Natural killer cell (primary cell): Measurements from ENCODE around the gene SLC25A42. TPM values are rescaled to one million over a fixed set of nuclear protein-coding genes. Genes with fewer than 3 reads are reported as not detected.

Experiments
- ATAC-seq, 3 donors: fragments of 150-1000 bp in 2 of 3; fragments of 200-7000 bp in 1 of 3; cut with Tn5 transposase; 1 replicate in 1 of 3; 2 replicates in 2 of 3; pipeline ENCODE4 v1.10.0; 2021; ENCODE audit warnings: mild to moderate bottlenecking in 2 of 3, moderate library complexity in 2 of 3
- DNase-seq, 2 donors: peaks; one replicate each; pipeline versions ENCODE4 v3.0.0 to v3.0.0-alpha.2; 2013 to 2021; ENCODE audit warnings: mixed read lengths in 1 of 2
- H3K27ac ChIP-seq: one replicate; pipeline ENCODE4 v1.5.1; 2013; ENCODE audit warnings: mild to moderate bottlenecking, low read length
- H3K27me3 ChIP-seq: one replicate; pipeline ENCODE4 v1.6.1; 2013; ENCODE audit warnings: low read length; ENCODE audit not compliant: control insufficient read depth, insufficient read depth
- H3K36me3 ChIP-seq: one replicate; pipeline ENCODE4 v1.6.1; 2013; ENCODE audit warnings: low read length; ENCODE audit not compliant: control insufficient read depth, insufficient read depth
- H3K4me1 ChIP-seq: one replicate; pipeline ENCODE4 v1.6.1; 2013; ENCODE audit warnings: low read length; ENCODE audit not compliant: control insufficient read depth, insufficient read depth
- H3K4me3 ChIP-seq: one replicate; pipeline ENCODE4 v1.5.1; 2013; ENCODE audit warnings: low read length
- H3K9me3 ChIP-seq: one replicate; pipeline ENCODE4 v1.6.1; 2013; ENCODE audit warnings: low read length; ENCODE audit not compliant: control insufficient read depth, insufficient read depth
- H3K27ac Mint-ChIP-seq, 2 donors: one replicate each; pipeline ENCODE4 v1.8.0; 2022; ENCODE audit warnings: mild to moderate bottlenecking in 2 of 2, mixed read lengths in 2 of 2, moderate library complexity in 1 of 2
- H3K27me3 Mint-ChIP-seq, 2 donors: one replicate each; pipeline ENCODE4 v1.8.0; 2022; ENCODE audit warnings: low read depth in 2 of 2, mixed read lengths in 2 of 2
- H3K36me3 Mint-ChIP-seq: one replicate; pipeline ENCODE4 v1.8.0; 2022; ENCODE audit warnings: mixed read lengths
- H3K4me1 Mint-ChIP-seq, 2 donors: one replicate each; pipeline ENCODE4 v1.8.0; 2022; ENCODE audit warnings: mixed read lengths in 2 of 2
- H3K4me3 Mint-ChIP-seq: one replicate; pipeline ENCODE4 v1.8.0; 2022; ENCODE audit warnings: mild to moderate bottlenecking, moderate library complexity, mixed read lengths
- H3K9me3 Mint-ChIP-seq, 2 donors: one replicate each; pipeline ENCODE4 v1.8.0; 2022; ENCODE audit warnings: mixed read lengths in 2 of 2
- WGBS: methylation state at CpG from one replicate; pipeline ENCODE4 v1.1.7; 2013; ENCODE audit warnings: missing lambda C conversion rate; ENCODE audit not compliant: insufficient coverage; 5-methylcytosine and 5-hydroxymethylcytosine counted together
- intact Hi-C: fragments of 100-400 bp; cut with micrococcal nuclease; formaldehyde crosslinking; loops from one replicate; pipeline ENCODE4 v1.14.2; 2022
- total RNA-seq, 4 donors: library from RNA; stranded (reverse); fragments of 120-200 nt in 1 of 4; gene quantifications; one replicate each; pipeline versions ENCODE4 v1.2.3 to v1.2.4, GENCODE V29; 2013 to 2022
- TF ChIP-seq, protein P1 (sequence below): fragments of 200-600 bp; IDR thresholded peaks from one replicate; pipeline ENCODE4 v1.8.0; 2022; ENCODE audit warnings: antibody characterized with exemption

SLC25A42 gene
- total RNA-seq, 3 donors from 2014 or later (not counting 1 experiment from before 2014, with no cell fraction given) = 34.6 to 50.3 (median 41.8) TPM

DNA sequence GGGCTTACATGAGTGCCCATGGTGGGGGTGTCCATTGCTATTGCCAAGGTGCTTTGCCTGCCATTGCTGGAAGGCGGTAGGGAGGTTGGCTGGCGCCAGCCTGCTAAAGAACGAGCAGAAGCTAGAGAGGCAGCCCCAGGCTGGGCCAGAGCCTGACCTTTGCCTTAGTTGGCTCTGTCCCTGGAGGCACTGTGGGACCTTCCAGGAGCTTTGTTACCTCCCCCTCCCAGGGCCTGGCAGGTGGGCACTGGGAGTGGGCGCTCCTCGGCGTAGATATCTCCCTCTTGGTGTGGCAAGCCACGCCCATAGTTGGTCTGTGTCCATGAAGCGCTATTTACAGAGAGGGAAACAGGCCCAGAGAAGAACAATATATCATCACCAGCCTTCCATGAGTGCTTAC is 2.3 kb upstream of the SLC25A42 start:
- Mint-ChIP-seq H3K27ac (no peak overlapping the region), H3K27me3 (no peaks in the 10 kb centered on the region), H3K4me1 (peaks cover 14 to 36% of the 10 kb centered on the region in 2 donors), H3K9me3 (no peaks in the 10 kb centered on the region), H3K36me3 (no peaks in the 10 kb centered on the region), H3K4me3 (no peak overlapping the region)
- Histone ChIP-seq H3K4me1 (peaks cover 29% of the 10 kb centered on the region), H3K4me3 (no peak overlapping the region), H3K27ac (no peak overlapping the region), H3K36me3 (peaks cover 14% of the 10 kb centered on the region), H3K9me3 (no peaks in the 10 kb centered on the region), H3K27me3 (no peaks in the 10 kb centered on the region)
- no peak for DNase-seq
- ATAC-seq = no peak
- 97% methylated on average over 8 of the region's 8 CpGs for WGBS
- TF ChIP-seq, protein P1, sequence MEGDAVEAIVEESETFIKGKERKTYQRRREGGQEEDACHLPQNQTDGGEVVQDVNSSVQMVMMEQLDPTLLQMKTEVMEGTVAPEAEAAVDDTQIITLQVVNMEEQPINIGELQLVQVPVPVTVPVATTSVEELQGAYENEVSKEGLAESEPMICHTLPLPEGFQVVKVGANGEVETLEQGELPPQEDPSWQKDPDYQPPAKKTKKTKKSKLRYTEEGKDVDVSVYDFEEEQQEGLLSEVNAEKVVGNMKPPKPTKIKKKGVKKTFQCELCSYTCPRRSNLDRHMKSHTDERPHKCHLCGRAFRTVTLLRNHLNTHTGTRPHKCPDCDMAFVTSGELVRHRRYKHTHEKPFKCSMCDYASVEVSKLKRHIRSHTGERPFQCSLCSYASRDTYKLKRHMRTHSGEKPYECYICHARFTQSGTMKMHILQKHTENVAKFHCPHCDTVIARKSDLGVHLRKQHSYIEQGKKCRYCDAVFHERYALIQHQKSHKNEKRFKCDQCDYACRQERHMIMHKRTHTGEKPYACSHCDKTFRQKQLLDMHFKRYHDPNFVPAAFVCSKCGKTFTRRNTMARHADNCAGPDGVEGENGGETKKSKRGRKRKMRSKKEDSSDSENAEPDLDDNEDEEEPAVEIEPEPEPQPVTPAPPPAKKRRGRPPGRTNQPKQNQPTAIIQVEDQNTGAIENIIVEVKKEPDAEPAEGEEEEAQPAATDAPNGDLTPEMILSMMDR = no peak
- intact Hi-C loops = loop anchor here (5.0 kb wide), 1 partner anchor 131 kb away; the partner anchor contains the start of genes BORCS8 and RFXANK

- intact Hi-C loops = loop anchor here (1.0 to 5.0 kb wide), 5 partner anchors 22 to 143 kb away; partner anchors contain the start of genes BORCS8, COPE, DDX49 and RFXANK
- no peak overlapping the region for H3K27ac ChIP-seq
- peaks cover 7% of the 10 kb centered on the region for H3K36me3 ChIP-seq
- peak overlapping the region; percentile 38 for H3K4me3 ChIP-seq
- ATAC-seq (no peak), DNase-seq (peak in 1 of 2 donors; percentile 19)
- TF ChIP-seq, protein P1 = no peak
- no peaks in the 10 kb centered on the region for H3K9me3 ChIP-seq
- H3K4me1 ChIP-seq = peaks cover 40% of the 10 kb centered on the region
- H3K27me3 ChIP-seq = no peaks in the 10 kb centered on the region
- H3K4me1 Mint-ChIP-seq = peaks cover 14 to 45% of the 10 kb centered on the region in 2 donors
- H3K4me3 Mint-ChIP-seq = peak overlapping the region; percentile 66
- peak overlapping the region in 1 of 2 donors; percentile 93 for H3K27ac Mint-ChIP-seq
- no peaks in the 10 kb centered on the region for H3K9me3 Mint-ChIP-seq
- no peaks in the 10 kb centered on the region for H3K36me3 Mint-ChIP-seq
- H3K27me3 Mint-ChIP-seq = no peaks in the 10 kb centered on the region
- WGBS = 99% methylated on average over 4 of the region's 4 CpGs
Observed at GRCh38 chr19:19062454-19063182, 1.2 kb upstream of the SLC25A42 start.

- DNase-seq (peak in 1 of 2 donors; percentile 88), ATAC-seq (peak; percentile 24 to 52 (median 24))
- peaks cover 56% of the 10 kb centered on the region for H3K4me1 ChIP-seq
- no peaks in the 10 kb centered on the region for H3K27me3 ChIP-seq
- no peaks in the 10 kb centered on the region for H3K36me3 ChIP-seq
- Mint-ChIP-seq H3K27ac (peak overlapping the region; percentile 77 to 93), H3K9me3 (no peaks in the 10 kb centered on the region), H3K27me3 (no peaks in the 10 kb centered on the region), H3K4me3 (peak overlapping the region; percentile 89), H3K36me3 (no peaks in the 10 kb centered on the region), H3K4me1 (peaks cover 17 to 51% of the 10 kb centered on the region in 2 donors)
- peak overlapping the region; percentile 78 for H3K4me3 ChIP-seq
- TF ChIP-seq, protein P1 = peak; percentile 41
- no peaks in the 10 kb centered on the region for H3K9me3 ChIP-seq
- intact Hi-C loops = loop anchor here (5.0 kb wide), 1 partner anchor 128 kb away; the partner anchor contains the start of genes BORCS8 and RFXANK
- WGBS = under 1% methylated on average over 28 of the region's 29 CpGs
- peak overlapping the region; percentile 81 for H3K27ac ChIP-seq
Observed at GRCh38 chr19:19064098-19064722, 416 bp downstream of the SLC25A42 start.
